Fibroblast of mammary gland (primary cell): ENCODE results near the gene CACNA1H.

Experiments used
- DNase-seq: peaks from one replicate; pipeline ENCODE4 v3.0.0-alpha.2; 2010; ENCODE audit warnings: low read depth
- H3K4me3 ChIP-seq: 2 replicates; pipeline ENCODE4 v1.5.1; 2011; ENCODE audit warnings: low read depth, mild to moderate bottlenecking, low read length, moderate library complexity; ENCODE audit not compliant: control insufficient read depth
- CTCF ChIP-seq: conservative IDR thresholded peaks from 2 replicates; pipeline ENCODE4 v1.5.1; 2011; ENCODE audit warnings: low read depth, low read length, inconsistent platforms; ENCODE audit not compliant: control insufficient read depth, insufficient read depth

Gene CACNA1H

DNA sequence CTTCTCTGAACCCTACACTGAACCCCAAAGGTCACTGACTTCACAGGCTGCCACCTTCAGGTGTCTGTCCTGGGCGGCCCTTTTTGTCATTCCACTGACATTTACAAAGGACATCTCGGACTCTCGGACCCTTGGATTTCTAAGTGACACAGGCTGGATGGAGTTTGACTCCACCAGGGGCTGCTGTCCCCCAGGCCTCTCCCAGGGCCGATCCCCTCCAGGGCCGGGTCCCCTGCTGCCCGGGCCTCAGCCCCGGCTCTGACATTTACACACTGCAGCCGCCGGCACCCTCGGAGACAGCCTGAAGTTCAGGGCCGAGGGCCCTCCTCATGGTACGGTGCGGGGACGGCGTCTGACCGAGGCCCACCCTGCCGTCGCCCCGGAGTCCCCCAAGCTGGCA lies 24.1 kb downstream of the CACNA1H start:
- no peak for TF ChIP-seq CTCF
- no peak overlapping the region for H3K4me3 ChIP-seq
- no peak for DNase-seq

- no peak for TF ChIP-seq CTCF
- no peak for DNase-seq
- no peak overlapping the region for H3K4me3 ChIP-seq
These were observed 24.8 kb downstream of the CACNA1H start for GRCh38 chr16:1177750-1178149.

DNA sequence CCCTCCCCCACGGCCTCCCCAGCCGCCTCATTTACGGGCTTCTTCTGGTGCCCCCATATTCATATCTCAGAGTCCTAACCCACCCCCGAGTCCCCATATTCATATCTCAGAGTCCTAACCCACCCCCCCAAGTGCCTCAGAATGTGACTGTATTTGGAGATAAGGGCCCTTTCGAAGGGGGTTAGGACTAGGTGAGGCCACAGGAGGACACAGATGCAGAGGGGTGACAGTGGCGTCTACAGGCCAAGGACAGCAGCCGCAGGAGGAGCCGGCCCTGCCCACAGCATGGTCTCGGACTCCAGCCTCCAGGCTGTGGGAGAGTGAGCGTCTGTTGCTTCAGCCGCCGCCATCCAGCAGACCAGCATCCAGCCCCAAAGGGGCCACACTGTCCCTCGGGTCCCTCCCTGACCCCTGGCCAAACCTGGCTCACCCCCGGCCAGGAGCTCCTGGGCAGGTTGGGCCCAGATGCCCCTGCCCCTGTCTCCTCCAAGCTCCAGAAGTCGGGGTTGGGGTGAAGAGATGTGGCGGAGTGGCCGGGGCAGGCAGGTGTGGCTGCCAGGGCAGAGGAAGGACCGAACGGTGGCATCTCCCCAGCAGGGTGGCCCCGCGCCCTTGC lies 25.5 kb downstream of the CACNA1H start:
- no peak for DNase-seq
- TF ChIP-seq CTCF: no peak
- no peak overlapping the region for H3K4me3 ChIP-seq

- no peak for TF ChIP-seq CTCF
- DNase-seq: no peak
- no peak overlapping the region for H3K4me3 ChIP-seq
These were observed 27.9 kb downstream of the CACNA1H start for GRCh38 chr16:1180549-1181403.

DNA sequence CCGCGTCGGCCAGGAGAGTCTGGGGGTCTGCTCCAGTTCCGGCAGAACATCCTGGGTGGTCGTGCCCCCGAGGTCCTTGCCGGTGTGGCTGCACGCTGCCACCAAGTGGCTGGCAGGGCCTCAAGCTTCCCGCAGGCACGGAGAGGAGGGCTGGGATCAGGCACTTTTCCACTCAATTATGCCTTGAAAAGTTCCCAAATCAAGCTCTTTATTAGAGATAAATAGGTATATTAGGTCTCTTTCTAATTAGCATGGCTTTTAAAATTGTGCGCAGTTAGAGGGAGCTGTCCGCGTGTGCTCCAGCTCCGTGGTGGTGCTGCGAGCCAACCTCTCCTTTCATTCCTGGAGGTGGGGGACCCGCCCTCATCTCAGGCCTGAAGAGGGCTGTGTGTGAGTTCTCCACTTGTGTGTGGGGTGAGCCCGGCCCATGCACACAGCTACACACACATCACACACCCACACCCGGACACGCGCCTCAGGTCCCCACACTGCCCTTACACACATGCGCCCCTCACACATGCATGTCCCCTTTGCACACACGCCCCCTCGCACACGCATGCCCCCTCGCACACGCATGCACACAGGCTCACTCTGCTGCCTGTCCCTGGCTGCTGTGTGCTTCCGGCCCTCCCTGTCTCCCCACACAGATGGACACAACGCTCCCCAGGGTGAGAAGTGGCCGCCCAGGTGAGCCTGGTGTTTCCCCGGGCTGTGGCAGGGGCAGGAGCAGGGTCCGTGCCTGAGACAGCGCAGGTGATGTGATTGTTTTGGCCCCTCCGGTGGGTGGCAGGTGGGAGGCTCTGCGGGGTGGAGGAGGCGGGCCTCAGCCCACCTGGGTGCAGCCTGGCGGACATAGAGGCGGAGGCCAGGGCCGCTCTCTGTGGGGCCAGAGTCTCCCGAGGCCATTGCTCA lies 28.8 kb downstream of the CACNA1H start:
- DNase-seq: no peak
- no peak overlapping the region for H3K4me3 ChIP-seq
- TF ChIP-seq CTCF: no peak

DNA sequence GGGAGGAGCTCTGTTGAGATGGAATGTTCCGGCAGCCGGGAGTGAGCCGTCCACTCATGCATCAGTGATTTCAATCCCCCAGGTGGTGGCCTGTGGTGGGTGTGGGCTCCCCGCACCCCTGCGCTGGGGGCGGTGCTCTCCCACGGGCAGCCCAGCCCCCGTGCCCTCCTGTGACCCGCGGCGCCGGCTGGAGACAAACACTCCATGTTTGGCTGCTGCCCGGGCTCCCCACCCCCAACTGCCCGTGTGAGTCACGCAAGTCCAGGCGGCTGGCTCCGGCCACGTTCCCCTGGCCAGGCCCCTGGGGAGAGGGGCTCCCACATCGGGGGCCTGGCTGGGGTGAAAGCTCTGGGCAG lies 29.4 kb downstream of the CACNA1H start:
- peak; percentile 51 for DNase-seq

More for the DNA sequence above, 29.4 kb downstream of the CACNA1H start:
- no peak for TF ChIP-seq CTCF
- H3K4me3 ChIP-seq: no peak overlapping the region
